ENCODE results near the gene XPNPEP2.

- TF ChIP-seq, protein P1, sequence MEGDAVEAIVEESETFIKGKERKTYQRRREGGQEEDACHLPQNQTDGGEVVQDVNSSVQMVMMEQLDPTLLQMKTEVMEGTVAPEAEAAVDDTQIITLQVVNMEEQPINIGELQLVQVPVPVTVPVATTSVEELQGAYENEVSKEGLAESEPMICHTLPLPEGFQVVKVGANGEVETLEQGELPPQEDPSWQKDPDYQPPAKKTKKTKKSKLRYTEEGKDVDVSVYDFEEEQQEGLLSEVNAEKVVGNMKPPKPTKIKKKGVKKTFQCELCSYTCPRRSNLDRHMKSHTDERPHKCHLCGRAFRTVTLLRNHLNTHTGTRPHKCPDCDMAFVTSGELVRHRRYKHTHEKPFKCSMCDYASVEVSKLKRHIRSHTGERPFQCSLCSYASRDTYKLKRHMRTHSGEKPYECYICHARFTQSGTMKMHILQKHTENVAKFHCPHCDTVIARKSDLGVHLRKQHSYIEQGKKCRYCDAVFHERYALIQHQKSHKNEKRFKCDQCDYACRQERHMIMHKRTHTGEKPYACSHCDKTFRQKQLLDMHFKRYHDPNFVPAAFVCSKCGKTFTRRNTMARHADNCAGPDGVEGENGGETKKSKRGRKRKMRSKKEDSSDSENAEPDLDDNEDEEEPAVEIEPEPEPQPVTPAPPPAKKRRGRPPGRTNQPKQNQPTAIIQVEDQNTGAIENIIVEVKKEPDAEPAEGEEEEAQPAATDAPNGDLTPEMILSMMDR (IDR thresholded peaks at IDR 0.05; ENCODE audit: low read depth, low read length) = no peak
- no peak for TF ChIP-seq POLR2A (IDR thresholded peaks at IDR 0.05; ENCODE audit: extremely low read depth, insufficient read length)
Observed at GRCh38 chrX:129749069-129749468, 10.3 kb downstream of the XPNPEP2 start.

Data from NB4 (cell line).